ENCODE data around the gene NEURL2.

NEURL2 gene

DNA sequence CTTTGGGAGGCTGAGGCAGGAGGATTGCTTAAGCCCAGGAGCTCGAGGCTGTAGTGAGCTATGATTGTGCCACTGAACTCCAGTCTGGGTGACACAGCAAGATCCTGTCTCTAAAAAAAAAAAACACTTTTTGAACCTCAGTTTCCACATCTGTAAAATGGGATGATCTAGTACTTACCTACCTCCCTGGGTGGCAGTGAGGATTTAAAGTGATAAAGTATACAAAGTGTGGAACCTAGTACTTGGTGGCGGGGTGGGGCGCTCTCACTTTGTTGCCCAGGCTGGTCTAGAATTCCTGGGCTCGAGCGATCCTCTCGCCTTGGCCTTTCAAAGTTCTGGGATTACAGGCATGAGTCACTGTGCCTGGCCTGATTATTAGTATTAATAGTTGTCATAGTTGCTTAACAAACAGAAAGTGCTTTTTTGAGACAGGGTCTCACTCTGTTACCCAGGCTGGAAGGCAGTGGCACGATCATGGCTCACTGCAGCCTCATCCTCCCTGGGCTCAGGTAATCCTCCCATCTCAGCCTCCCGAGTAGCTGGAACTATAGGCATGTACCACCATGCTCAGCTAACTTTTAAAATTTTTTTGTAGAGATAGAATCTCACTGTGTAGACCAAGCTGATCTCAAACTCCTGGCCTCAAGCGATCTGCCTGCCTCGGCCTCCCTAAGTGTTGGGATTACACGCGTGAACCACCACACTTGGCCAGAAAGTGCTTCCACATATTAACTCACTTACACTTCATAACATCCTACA is 27.9 kb upstream of the NEURL2 start:
- ATAC-seq (ENCODE audit: low read depth) (no peak), DNase-seq (ENCODE audit: low spot score) (no peak)
- no peak overlapping the region for H3K27ac ChIP-seq (ENCODE audit: poor library complexity, severe bottlenecking)
- H3K9me3 ChIP-seq (ENCODE audit: severe bottlenecking), result no peaks in the 10 kb centered on the region
- no peak overlapping the region for H3K4me3 ChIP-seq (ENCODE audit: severe bottlenecking)
- no peaks in the 10 kb centered on the region for H3K27me3 ChIP-seq (ENCODE audit: insufficient read depth, poor library complexity, severe bottlenecking)
- no peaks in the 10 kb centered on the region for H3K36me3 ChIP-seq (ENCODE audit: low read depth)
- H3K4me1 ChIP-seq (ENCODE audit: insufficient read depth, poor library complexity, severe bottlenecking), result no peaks in the 10 kb centered on the region
- no peak for TF ChIP-seq CTCF (IDR thresholded peaks at IDR 0.05; ENCODE audit: poor library complexity, severe bottlenecking)

GRCh38 chr20:45918182-45918737 is 27.3 kb upstream of the NEURL2 start:
- TF ChIP-seq CTCF (IDR thresholded peaks at IDR 0.05; ENCODE audit: poor library complexity, severe bottlenecking), result no peak
- DNase-seq (ENCODE audit: low spot score) (no peak), ATAC-seq (ENCODE audit: low read depth) (no peak)
- Histone ChIP-seq H3K4me3 (ENCODE audit: severe bottlenecking) (no peak overlapping the region), H3K27me3 (ENCODE audit: insufficient read depth, poor library complexity, severe bottlenecking) (no peaks in the 10 kb centered on the region), H3K27ac (ENCODE audit: poor library complexity, severe bottlenecking) (no peak overlapping the region), H3K9me3 (ENCODE audit: severe bottlenecking) (no peaks in the 10 kb centered on the region), H3K36me3 (ENCODE audit: low read depth) (no peaks in the 10 kb centered on the region), H3K4me1 (ENCODE audit: insufficient read depth, poor library complexity, severe bottlenecking) (no peaks in the 10 kb centered on the region)

DNA sequence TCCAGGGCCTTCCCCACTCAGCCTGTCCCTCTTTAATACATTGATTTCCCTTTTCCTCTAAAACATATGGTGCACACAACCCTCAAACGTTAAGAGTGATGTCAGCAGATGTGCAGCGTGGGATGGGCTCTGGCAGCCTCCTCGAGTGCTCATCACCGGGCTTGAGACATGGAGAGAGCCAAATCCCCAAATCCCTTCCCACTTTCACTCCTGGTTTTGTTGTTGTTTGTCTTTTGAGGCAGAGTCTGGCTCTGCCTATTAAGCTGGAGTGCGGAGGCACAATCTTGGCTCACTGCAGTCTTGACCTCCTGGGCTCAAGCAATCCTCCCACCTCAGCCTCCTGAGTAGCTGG is 26.8 kb upstream of the NEURL2 start:
- Histone ChIP-seq H3K36me3 (ENCODE audit: low read depth) (no peaks in the 10 kb centered on the region), H3K27ac (ENCODE audit: poor library complexity, severe bottlenecking) (no peak overlapping the region), H3K4me3 (ENCODE audit: severe bottlenecking) (no peak overlapping the region), H3K9me3 (ENCODE audit: severe bottlenecking) (no peaks in the 10 kb centered on the region), H3K27me3 (ENCODE audit: insufficient read depth, poor library complexity, severe bottlenecking) (no peaks in the 10 kb centered on the region), H3K4me1 (ENCODE audit: insufficient read depth, poor library complexity, severe bottlenecking) (no peaks in the 10 kb centered on the region)
- ATAC-seq (ENCODE audit: low read depth), result no peak
- no peak for TF ChIP-seq CTCF (IDR thresholded peaks at IDR 0.05; ENCODE audit: poor library complexity, severe bottlenecking)
- DNase-seq (ENCODE audit: low spot score), result no peak

GRCh38 chr20:45913116-45913515 is 22.1 kb upstream of the NEURL2 start:
- Histone ChIP-seq H3K27me3 (ENCODE audit: insufficient read depth, poor library complexity, severe bottlenecking) (no peaks in the 10 kb centered on the region), H3K4me1 (ENCODE audit: insufficient read depth, poor library complexity, severe bottlenecking) (peaks cover 15% of the 10 kb centered on the region), H3K9me3 (ENCODE audit: severe bottlenecking) (no peaks in the 10 kb centered on the region), H3K27ac (ENCODE audit: poor library complexity, severe bottlenecking) (no peak overlapping the region), H3K4me3 (ENCODE audit: severe bottlenecking) (no peak overlapping the region), H3K36me3 (ENCODE audit: low read depth) (no peaks in the 10 kb centered on the region)
- DNase-seq (ENCODE audit: low spot score), result no peak
- no peak for ATAC-seq (ENCODE audit: low read depth)
- no peak for TF ChIP-seq CTCF (IDR thresholded peaks at IDR 0.05; ENCODE audit: poor library complexity, severe bottlenecking)

- no peaks in the 10 kb centered on the region for H3K27me3 ChIP-seq (ENCODE audit: insufficient read depth, poor library complexity, severe bottlenecking)
- H3K36me3 ChIP-seq (ENCODE audit: low read depth), result no peaks in the 10 kb centered on the region
- no peak for DNase-seq (ENCODE audit: low spot score)
- H3K4me3 ChIP-seq (ENCODE audit: severe bottlenecking), result peak overlapping the region; percentile 15
- no peaks in the 10 kb centered on the region for H3K9me3 ChIP-seq (ENCODE audit: severe bottlenecking)
- no peak for ATAC-seq (ENCODE audit: low read depth)
- TF ChIP-seq CTCF (IDR thresholded peaks at IDR 0.05; ENCODE audit: poor library complexity, severe bottlenecking), result no peak
- H3K27ac ChIP-seq (ENCODE audit: poor library complexity, severe bottlenecking), result no peak overlapping the region
- peaks cover 15% of the 10 kb centered on the region for H3K4me1 ChIP-seq (ENCODE audit: insufficient read depth, poor library complexity, severe bottlenecking)
Observed at GRCh38 chr20:45912344-45912682, 21.3 kb upstream of the NEURL2 start.

Measured in RWPE2 (cell line).